Smooth muscle cell (in vitro differentiated cells): Measurements from ENCODE around the gene CADM2. TPM values are rescaled to one million over a fixed set of nuclear protein-coding genes. Genes with fewer than 3 reads are reported as not detected.
"Not testable (repeated sequence)": the region's sequence is repeated elsewhere in the genome, so short reads cannot be mapped to it uniquely, and the experiment has no call there.

Experiments
- DNase-seq: peaks from one replicate; lab custom pipeline; 2025; ENCODE audit not compliant: unreplicated experiment; lab: John Stamatoyannopoulos, UW
- H2AFZ ChIP-seq: fragments of 200-600 bp; sonication (generic); 2 replicates; pipeline ENCODE4 v1.6.0; 2016; ENCODE audit warnings: antibody characterized with exemption, low read depth, mild to moderate bottlenecking
- H3F3A ChIP-seq: fragments of 200-600 bp; sonication (generic); 2 replicates; pipeline ENCODE4 v1.6.0; 2017; ENCODE audit warnings: antibody characterized with exemption, low read depth
- H3K27ac ChIP-seq: fragments of 200-600 bp; sonication (generic); 2 replicates; pipeline ENCODE4 v1.5.1; 2016; ENCODE audit warnings: low read depth, mild to moderate bottlenecking
- H3K27me3 ChIP-seq: fragments of 200-600 bp; sonication (generic); 2 replicates; pipeline ENCODE4 v1.6.1; 2016; ENCODE audit warnings: low read depth, mild to moderate bottlenecking
- H3K36me3 ChIP-seq: fragments of 200-600 bp; sonication (generic); 2 replicates; pipeline ENCODE4 v1.5.1; 2016; ENCODE audit warnings: low read depth
- H3K4me1 ChIP-seq: fragments of 200-600 bp; sonication (generic); 2 replicates; pipeline ENCODE4 v1.5.1; 2016; ENCODE audit warnings: low read depth
- H3K4me2 ChIP-seq: fragments of 200-600 bp; sonication (generic); 2 replicates; pipeline ENCODE4 v1.6.0; 2016; ENCODE audit warnings: mild to moderate bottlenecking
- H3K4me3 ChIP-seq: fragments of 200-600 bp; sonication (generic); 2 replicates; pipeline ENCODE4 v1.5.1; 2016; ENCODE audit warnings: mild to moderate bottlenecking
- H3K79me2 ChIP-seq: fragments of 200-600 bp; sonication (generic); 2 replicates; pipeline ENCODE4 v1.6.0; 2016; ENCODE audit warnings: low read depth, mild to moderate bottlenecking
- H3K9ac ChIP-seq: fragments of 200-600 bp; sonication (generic); 2 replicates; pipeline ENCODE4 v1.6.0; 2016; ENCODE audit warnings: low read depth
- H3K9me3 ChIP-seq: fragments of 200-600 bp; sonication (generic); replicated peaks from 2 replicates; pipeline ENCODE4 v1.5.1; 2016; ENCODE audit warnings: low read depth
- H4K20me1 ChIP-seq: fragments of 200-600 bp; sonication (generic); 2 replicates; pipeline ENCODE4 v1.6.0; 2016; ENCODE audit warnings: low read depth
- WGBS: methylation state at CpG from one replicate; pipeline ENCODE4 v1.1.7; 2016; ENCODE audit warnings: low lambda C conversion rate; 5-methylcytosine and 5-hydroxymethylcytosine counted together
- polyA plus RNA-seq: library from polyadenylated mRNA; unstranded; fragments of >200 nt; fragmentation: Nextera tagmentation; extraction: Ambion mirVana; gene quantifications from 2 replicates; pipeline ENCODE4 v1.2.1, GENCODE V29; 2016
- total RNA-seq: library from RNA; depleted of rRNA; stranded (reverse); fragments of >200 nt; gene quantifications from 2 replicates; pipeline ENCODE4 v1.2.3, GENCODE V29; 2014
- TF ChIP-seq, protein P1 (sequence below): fragments of 200-600 bp; sonication (generic); IDR thresholded peaks from 2 replicates; pipeline ENCODE4 v1.5.1; 2017; ENCODE audit warnings: borderline replicate concordance, mild to moderate bottlenecking, antibody characterized with exemption; ENCODE audit not compliant: insufficient read depth, poor library complexity, severe bottlenecking

The CADM2 gene
- total and polyA plus RNA-seq, 2 experiments from 2014 or later: 0.13 TPM; not detected in 1

DNA sequence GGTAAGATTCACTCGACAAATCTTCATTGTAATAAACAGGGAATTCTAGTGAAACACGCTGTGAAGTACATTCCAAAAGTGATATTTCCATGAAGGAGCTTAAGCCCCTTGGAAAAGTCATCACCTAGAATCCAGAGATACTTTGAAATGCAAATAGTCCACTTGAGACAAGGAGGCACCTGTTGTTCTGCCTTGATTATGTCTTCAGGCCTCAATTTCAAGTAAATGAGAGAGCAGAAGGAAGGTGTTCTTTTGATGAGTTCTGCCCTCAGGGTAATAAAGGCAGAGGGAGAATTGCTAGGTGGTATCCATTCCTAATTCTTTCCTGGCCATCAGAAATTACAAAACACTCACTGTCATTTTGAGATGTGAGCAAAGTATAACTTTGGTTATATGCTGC lies 162.1 kb downstream of the CADM2 start:
- WGBS: 56% methylated on average over 2 of the region's 2 CpGs
- Histone ChIP-seq H3K4me3 (no peak overlapping the region), H3K27ac (no peak overlapping the region), H3K79me2 (no peaks in the 10 kb centered on the region), H3K36me3 (no peaks in the 10 kb centered on the region), H3F3A (no peaks in the 10 kb centered on the region), H4K20me1 (no peaks in the 10 kb centered on the region), H3K9ac (no peak overlapping the region), H3K27me3 (no peaks in the 10 kb centered on the region), H2AFZ (no peak overlapping the region), H3K9me3 (no peaks in the 10 kb centered on the region), H3K4me1 (no peaks in the 10 kb centered on the region), H3K4me2 (no peak overlapping the region)
- no peak for DNase-seq
- TF ChIP-seq, protein P1, sequence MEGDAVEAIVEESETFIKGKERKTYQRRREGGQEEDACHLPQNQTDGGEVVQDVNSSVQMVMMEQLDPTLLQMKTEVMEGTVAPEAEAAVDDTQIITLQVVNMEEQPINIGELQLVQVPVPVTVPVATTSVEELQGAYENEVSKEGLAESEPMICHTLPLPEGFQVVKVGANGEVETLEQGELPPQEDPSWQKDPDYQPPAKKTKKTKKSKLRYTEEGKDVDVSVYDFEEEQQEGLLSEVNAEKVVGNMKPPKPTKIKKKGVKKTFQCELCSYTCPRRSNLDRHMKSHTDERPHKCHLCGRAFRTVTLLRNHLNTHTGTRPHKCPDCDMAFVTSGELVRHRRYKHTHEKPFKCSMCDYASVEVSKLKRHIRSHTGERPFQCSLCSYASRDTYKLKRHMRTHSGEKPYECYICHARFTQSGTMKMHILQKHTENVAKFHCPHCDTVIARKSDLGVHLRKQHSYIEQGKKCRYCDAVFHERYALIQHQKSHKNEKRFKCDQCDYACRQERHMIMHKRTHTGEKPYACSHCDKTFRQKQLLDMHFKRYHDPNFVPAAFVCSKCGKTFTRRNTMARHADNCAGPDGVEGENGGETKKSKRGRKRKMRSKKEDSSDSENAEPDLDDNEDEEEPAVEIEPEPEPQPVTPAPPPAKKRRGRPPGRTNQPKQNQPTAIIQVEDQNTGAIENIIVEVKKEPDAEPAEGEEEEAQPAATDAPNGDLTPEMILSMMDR: no peak

DNA sequence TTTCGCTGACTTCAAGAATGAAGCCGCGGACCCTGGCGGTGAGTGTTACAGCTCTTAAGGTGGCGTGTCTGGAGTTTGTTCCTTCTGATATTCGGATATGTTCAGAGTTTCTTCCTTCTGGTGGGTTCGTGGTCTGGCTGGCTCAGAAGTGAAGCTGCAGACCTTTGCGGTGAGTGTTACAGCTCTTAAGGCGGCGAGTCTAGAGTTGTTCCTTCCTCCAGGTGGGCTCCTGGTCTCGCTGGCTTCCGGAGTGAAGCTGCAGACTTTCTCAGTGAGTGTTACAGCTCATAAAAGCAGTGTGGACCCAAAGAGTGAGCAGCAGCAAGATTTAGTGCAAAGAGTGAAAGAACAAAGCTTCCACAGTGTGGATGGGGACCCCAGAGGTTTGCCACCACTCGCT lies 174.1 kb downstream of the CADM2 start:
- H3K4me1 ChIP-seq, H3K27me3 ChIP-seq, H3K4me2 ChIP-seq, H3K36me3 ChIP-seq, H3K27ac ChIP-seq, H4K20me1 ChIP-seq, H3K4me3 ChIP-seq, DNase-seq, H3F3A ChIP-seq, H2AFZ ChIP-seq, H3K79me2 ChIP-seq, H3K9me3 ChIP-seq, H3K9ac ChIP-seq: not testable (repeated sequence)
- WGBS: 93% methylated on average over 13 of the region's 13 CpGs

DNA sequence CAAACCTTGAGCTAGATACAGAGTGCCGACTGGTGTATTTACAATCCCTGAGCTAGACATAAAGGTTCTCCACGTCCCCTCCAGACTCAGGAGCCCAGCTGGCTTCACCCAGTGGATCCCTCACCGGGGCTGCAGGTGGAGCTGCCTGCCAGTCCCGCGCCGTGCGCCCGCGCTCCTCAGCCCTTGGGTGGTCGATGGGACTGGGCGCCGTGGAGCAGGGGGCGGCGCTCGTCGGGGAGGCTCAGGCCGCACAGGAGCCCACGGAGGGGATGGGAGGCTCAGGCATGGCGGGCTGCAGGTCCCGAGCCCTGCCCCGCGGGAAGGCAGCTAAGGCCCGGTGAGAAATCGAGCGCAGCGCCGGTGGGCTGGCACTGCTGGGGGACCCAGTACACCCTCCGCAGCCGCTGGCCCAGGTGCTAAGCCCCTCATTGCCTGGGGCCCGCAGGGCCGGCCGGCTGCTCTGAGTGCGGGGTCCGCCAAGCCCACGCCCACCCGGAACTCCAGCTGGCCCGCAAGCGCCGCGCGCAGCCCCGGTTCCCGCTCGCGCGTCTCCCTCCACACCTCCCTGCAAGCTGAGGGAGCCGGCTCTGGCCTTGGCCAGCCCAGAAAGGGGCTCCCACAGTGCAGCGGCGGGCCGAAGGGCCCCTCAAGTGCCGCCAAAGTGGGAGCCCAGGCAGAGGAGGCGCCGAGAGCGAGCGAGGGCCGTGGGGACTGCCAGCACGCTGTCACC lies 175.1 kb downstream of the CADM2 start:
- H4K20me1 ChIP-seq, H3K4me2 ChIP-seq, H3K4me3 ChIP-seq, DNase-seq, H3K9ac ChIP-seq, H2AFZ ChIP-seq, H3K27me3 ChIP-seq, H3K36me3 ChIP-seq, H3K79me2 ChIP-seq, H3K27ac ChIP-seq, H3K9me3 ChIP-seq, H3F3A ChIP-seq, H3K4me1 ChIP-seq: not testable (repeated sequence)
- 95% methylated on average over 48 of the region's 57 CpGs for WGBS

DNA sequence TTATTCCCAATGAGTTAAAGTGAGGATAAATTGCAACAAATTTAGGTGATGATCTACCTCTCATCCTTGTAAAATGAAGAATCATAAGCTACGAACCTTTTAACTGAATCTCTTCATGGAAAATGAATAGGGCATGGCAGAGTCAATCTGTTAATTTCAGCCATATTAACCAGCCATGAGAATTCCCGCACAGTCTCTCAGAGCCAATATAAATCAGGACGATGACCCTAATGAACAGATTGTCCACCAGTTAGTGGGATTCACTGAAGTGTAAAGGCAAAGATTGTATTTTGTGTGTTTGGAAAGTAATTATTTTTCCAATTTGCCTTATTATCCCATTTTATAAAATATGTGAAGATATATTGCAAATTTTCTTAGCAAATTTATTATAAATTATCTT lies 183.8 kb downstream of the CADM2 start:
- no peak overlapping the region for H3K4me3 ChIP-seq
- WGBS: 95% methylated on average over 3 of the region's 3 CpGs
- H3K4me2 ChIP-seq: no peak overlapping the region
- H3K27ac ChIP-seq: no peak overlapping the region
- no peaks in the 10 kb centered on the region for H3F3A ChIP-seq
- H2AFZ ChIP-seq: no peak overlapping the region
- H4K20me1 ChIP-seq: no peaks in the 10 kb centered on the region
- no peaks in the 10 kb centered on the region for H3K9me3 ChIP-seq
- H3K4me1 ChIP-seq: no peaks in the 10 kb centered on the region
- H3K27me3 ChIP-seq: no peaks in the 10 kb centered on the region
- H3K79me2 ChIP-seq: no peaks in the 10 kb centered on the region
- H3K9ac ChIP-seq: no peak overlapping the region
- TF ChIP-seq, protein P1: no peak
- no peaks in the 10 kb centered on the region for H3K36me3 ChIP-seq
- no peak for DNase-seq
